Kasumi-1 (cell line): ENCODE measurements around the gene SYT4.
"Not testable (repeated sequence)": the region's sequence is repeated elsewhere in the genome, so short reads cannot be mapped to it uniquely, and the experiment has no call there.

ENCODE experiments used
- DNase-seq, 2 experiments: peaks; one replicate each; lab custom pipeline; 2025; lab: John Stamatoyannopoulos, UW

The SYT4 gene

GRCh38 chr18:43277164-43277600 is at the start of gene SYT4:
Gene SYT4 (minus strand): TSS chr18:43277490. CDS start chr18:43277281, 209 bp downstream.
- DNase-seq = peak in 1 of 2 experiments; percentile 3

GRCh38 chr18:43322132-43322531 is 44.8 kb upstream of the SYT4 start:
- DNase-seq = no peak

GRCh38 chr18:43314941-43315340 is 37.7 kb upstream of the SYT4 start:
- no peak for DNase-seq

GRCh38 chr18:43312891-43313290 is 35.6 kb upstream of the SYT4 start:
- no peak for DNase-seq

- no peak for DNase-seq
These were observed 32.9 kb upstream of the SYT4 start for GRCh38 chr18:43310239-43310638.

- no peak for DNase-seq
These were observed 26.1 kb upstream of the SYT4 start for GRCh38 chr18:43303376-43303775.

GRCh38 chr18:43286187-43286586 is 8.9 kb upstream of the SYT4 start:
- DNase-seq = not testable (repeated sequence)

- DNase-seq = no peak
These were observed 6.0 kb upstream of the SYT4 start for GRCh38 chr18:43283299-43283698.

GRCh38 chr18:43279015-43279744 is 1.9 kb upstream of the SYT4 start:
- DNase-seq = peak; percentile 5 to 18

GRCh38 chr18:43278355-43278754 is 1.1 kb upstream of the SYT4 start:
- no peak for DNase-seq

GRCh38 chr18:43276491-43276890 is 799 bp downstream of the SYT4 start:
- DNase-seq = no peak

- no peak for DNase-seq
These were observed 1.7 kb downstream of the SYT4 start for GRCh38 chr18:43275546-43275945.

GRCh38 chr18:43274526-43274925 is 2.8 kb downstream of the SYT4 start:
- no peak for DNase-seq

- DNase-seq = peak; percentile 60 to 64
These were observed 5.5 kb downstream of the SYT4 start for GRCh38 chr18:43271593-43272432.

- DNase-seq = no peak
These were observed 9.5 kb downstream of the SYT4 start for GRCh38 chr18:43267818-43268217.

- DNase-seq = no peak
These were observed 11.8 kb downstream of the SYT4 start for GRCh38 chr18:43265465-43265864.

GRCh38 chr18:43248610-43249249 is 28.6 kb downstream of the SYT4 start:
- DNase-seq = no peak

GRCh38 chr18:43247944-43248343 is 29.3 kb downstream of the SYT4 start:
- DNase-seq = no peak

GRCh38 chr18:43238429-43238828 is 38.9 kb downstream of the SYT4 start:
- DNase-seq = no peak

- no peak for DNase-seq
These were observed 40.4 kb downstream of the SYT4 start for GRCh38 chr18:43236921-43237320.

GRCh38 chr18:43234889-43235288 is 42.4 kb downstream of the SYT4 start:
- no peak for DNase-seq

GRCh38 chr18:43222501-43222900 is 54.8 kb downstream of the SYT4 start:
- DNase-seq = no peak

GRCh38 chr18:43220691-43221090 is 56.6 kb downstream of the SYT4 start:
- no peak for DNase-seq
